HG02798 (cell line): Measurements from ENCODE around the gene ALDH1L1.

Experiments
- ATAC-seq: cut with Tn5 transposase; IDR thresholded peaks from one replicate; pipeline ENCODE4 v1.9.1; 2021; ENCODE audit warnings: mild to moderate bottlenecking; ENCODE audit not compliant: unreplicated experiment, poor library complexity

The ALDH1L1 gene

GRCh38 chr3:126155819-126156218, 24.6 kb downstream of the ALDH1L1 start:
- no peak for ATAC-seq

GRCh38 chr3:126155280-126155640, 25.1 kb downstream of the ALDH1L1 start:
- ATAC-seq, result no peak

GRCh38 chr3:126154391-126155279, 25.8 kb downstream of the ALDH1L1 start:
- ATAC-seq, result no peak

- no peak for ATAC-seq
Observed at GRCh38 chr3:126153695-126154360, 26.6 kb downstream of the ALDH1L1 start.

- ATAC-seq, result no peak
Observed at GRCh38 chr3:126152901-126153694, 27.3 kb downstream of the ALDH1L1 start.

- ATAC-seq, result no peak
Observed at GRCh38 chr3:126152458-126152857, 27.9 kb downstream of the ALDH1L1 start.

GRCh38 chr3:126151562-126152302, 28.7 kb downstream of the ALDH1L1 start:
- no peak for ATAC-seq

GRCh38 chr3:126149960-126150515, 30.3 kb downstream of the ALDH1L1 start:
- ATAC-seq, result no peak

GRCh38 chr3:126149256-126149902, 31.0 kb downstream of the ALDH1L1 start:
- ATAC-seq, result no peak

- no peak for ATAC-seq
Observed at GRCh38 chr3:126147932-126148683, 32.3 kb downstream of the ALDH1L1 start.

GRCh38 chr3:126147147-126147931, 33.0 kb downstream of the ALDH1L1 start:
- ATAC-seq, result no peak

- ATAC-seq, result no peak
Observed at GRCh38 chr3:126146525-126147146, 33.8 kb downstream of the ALDH1L1 start.

GRCh38 chr3:126146034-126146433, 34.4 kb downstream of the ALDH1L1 start:
- ATAC-seq, result no peak

- ATAC-seq, result no peak
Observed at GRCh38 chr3:126142652-126143051, 37.7 kb downstream of the ALDH1L1 start.

- ATAC-seq, result no peak
Observed at GRCh38 chr3:126137490-126138130, 42.8 kb downstream of the ALDH1L1 start.

- no peak for ATAC-seq
Observed at GRCh38 chr3:126136428-126137220, 43.8 kb downstream of the ALDH1L1 start.
